ENCODE measurements around the gene ATG9A.

GRCh38 chr2:219261024-219261855 lies 31.8 kb upstream of the ATG9A start:
- TF ChIP-seq CTCF (IDR thresholded peaks at IDR 0.05; ENCODE audit: poor library complexity), result no peak
- TF ChIP-seq EZH2 (IDR thresholded peaks at IDR 0.05; ENCODE audit: borderline replicate concordance), result no peak
